ENCODE results near the gene NANOG. TPM values are rescaled to one million over a fixed set of nuclear protein-coding genes. Genes with fewer than 3 reads are reported as not detected.
"Not testable (repeated sequence)": the region's sequence is repeated elsewhere in the genome, so short reads cannot be mapped to it uniquely, and the experiment has no call there.

Gene NANOG
- polyA plus RNA-seq, result 0.10 TPM
- long read RNA-seq, donor 1, result 0 reads
- long read RNA-seq, donor 2, result 0 reads
- long read RNA-seq, donor 3, result 0 reads
- long read RNA-seq, donor 4, result 0 reads
- long read RNA-seq, donor 5, result 0 reads
- long read RNA-seq, donor 6, result 0 reads
- long read RNA-seq, donor 7, result 0 reads
- long read RNA-seq, donor 8, result 0 reads
- long read RNA-seq, donor 9, result 0 reads
- long read RNA-seq, donor 10, result 0 reads
- long read RNA-seq, donor 11, result 0 reads

DNA sequence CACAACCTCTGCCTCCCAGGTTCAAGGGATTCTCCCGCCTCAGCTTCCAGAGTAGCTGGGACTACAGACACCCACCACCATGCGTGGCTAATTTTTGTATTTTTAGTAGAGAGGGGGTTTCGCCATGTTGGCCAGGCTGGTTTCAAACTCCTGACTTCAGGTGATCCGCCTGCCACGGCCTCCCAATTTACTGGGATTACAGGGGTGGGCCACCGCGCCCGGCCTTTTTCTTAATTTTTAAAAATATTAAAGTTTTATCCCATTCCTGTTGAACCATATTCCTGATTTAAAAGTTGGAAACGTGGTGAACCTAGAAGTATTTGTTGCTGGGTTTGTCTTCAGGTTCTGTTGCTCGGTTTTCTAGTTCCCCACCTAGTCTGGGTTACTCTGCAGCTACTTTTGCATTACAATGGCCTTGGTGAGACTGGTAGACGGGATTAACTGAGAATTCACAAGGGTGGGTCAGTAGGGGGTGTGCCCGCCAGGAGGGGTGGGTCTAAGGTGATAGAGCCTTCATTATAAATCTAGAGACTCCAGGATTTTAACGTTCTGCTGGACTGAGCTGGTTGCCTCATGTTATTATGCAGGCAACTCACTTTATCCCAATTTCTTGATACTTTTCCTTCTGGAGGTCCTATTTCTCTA, at the start of gene NANOG:
TSS of gene NANOG (plus strand) at position 519 of the 645 bp plus-strand sequence. CDS start 213 bp downstream, outside the sequence.
- not testable (repeated sequence) for H3K4me3 ChIP-seq (ENCODE audit: low read length); H3K27ac ChIP-seq (ENCODE audit: low read length); H3K27me3 ChIP-seq (ENCODE audit: control insufficient read depth, insufficient read depth, low read length); H3K4me1 ChIP-seq (ENCODE audit: control insufficient read depth, insufficient read depth, low read length); DNase-seq; H3K36me3 ChIP-seq (ENCODE audit: control insufficient read depth, insufficient read depth, low read length); H3K9me3 ChIP-seq (ENCODE audit: control insufficient read depth, low read depth, low read length)
- no CpG with 5 or more reads among the region's 13 CpGs for WGBS (ENCODE audit: insufficient coverage, low lambda C conversion rate)

DNA sequence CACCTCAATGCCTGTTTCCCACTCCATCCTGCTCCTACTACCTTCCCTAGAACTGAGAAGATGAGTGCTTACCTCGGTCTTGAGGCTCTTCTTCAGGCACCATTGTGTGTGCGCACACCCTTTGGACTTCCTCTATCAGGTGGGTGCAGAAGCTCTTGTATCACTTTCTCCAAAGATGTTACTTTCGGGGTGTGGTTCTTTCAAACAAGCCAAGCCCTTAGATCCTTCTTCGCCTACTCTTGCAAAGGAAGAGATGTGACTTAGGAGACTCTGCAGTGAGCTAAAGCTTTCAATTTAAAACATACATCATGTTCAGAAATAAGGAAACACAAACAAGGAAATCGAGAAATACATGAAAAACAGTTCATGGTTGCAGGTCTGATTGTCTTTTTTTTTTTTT, 42.0 kb upstream of the NANOG start, which contains the start of gene CLEC4C:
TSS of gene CLEC4C (minus strand) at position 130 of the 400 bp plus-strand sequence. CDS start at position 103, 27 bp downstream.
- Histone ChIP-seq H3K27ac (ENCODE audit: low read length) (no peak within 1 kb of the TSS), H3K27me3 (ENCODE audit: control insufficient read depth, insufficient read depth, low read length) (no peaks in the 10 kb centered on the region), H3K4me1 (ENCODE audit: control insufficient read depth, insufficient read depth, low read length) (no peaks in the 10 kb centered on the region), H3K36me3 (ENCODE audit: control insufficient read depth, insufficient read depth, low read length) (no peaks in the 10 kb centered on the region), H3K4me3 (ENCODE audit: low read length) (no peak within 1 kb of the TSS), H3K9me3 (ENCODE audit: control insufficient read depth, low read depth, low read length) (no peaks in the 10 kb centered on the region)
- no peak for DNase-seq
- WGBS (ENCODE audit: insufficient coverage, low lambda C conversion rate), result no CpG with 5 or more reads among the region's 5 CpGs

DNA sequence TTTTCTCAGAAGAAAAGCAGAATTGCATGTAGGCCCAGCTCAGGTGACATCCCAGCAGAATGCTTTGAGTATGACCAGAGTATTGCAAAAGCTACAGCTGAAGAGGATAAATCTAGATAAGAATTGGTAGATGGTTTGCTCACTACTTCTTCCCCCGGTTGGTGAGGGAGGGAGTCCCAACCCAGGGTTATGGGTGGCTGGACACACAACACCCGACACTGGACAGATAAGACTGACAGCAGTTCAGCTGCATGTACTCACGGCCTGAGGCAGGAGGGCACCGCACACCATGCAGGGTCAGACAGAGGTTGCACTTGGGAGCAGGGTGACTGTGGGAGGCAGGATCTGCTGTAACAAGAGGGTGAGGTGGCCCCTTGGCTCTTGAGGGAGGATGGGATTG, 40.4 kb upstream of the NANOG start:
- Histone ChIP-seq H3K27ac (ENCODE audit: low read length) (no peak overlapping the region), H3K9me3 (ENCODE audit: control insufficient read depth, low read depth, low read length) (no peaks in the 10 kb centered on the region), H3K27me3 (ENCODE audit: control insufficient read depth, insufficient read depth, low read length) (no peaks in the 10 kb centered on the region), H3K36me3 (ENCODE audit: control insufficient read depth, insufficient read depth, low read length) (no peaks in the 10 kb centered on the region), H3K4me1 (ENCODE audit: control insufficient read depth, insufficient read depth, low read length) (no peaks in the 10 kb centered on the region), H3K4me3 (ENCODE audit: low read length) (no peak overlapping the region)
- no peak for DNase-seq
- no CpG with 5 or more reads among the region's 4 CpGs for WGBS (ENCODE audit: insufficient coverage, low lambda C conversion rate)

DNA sequence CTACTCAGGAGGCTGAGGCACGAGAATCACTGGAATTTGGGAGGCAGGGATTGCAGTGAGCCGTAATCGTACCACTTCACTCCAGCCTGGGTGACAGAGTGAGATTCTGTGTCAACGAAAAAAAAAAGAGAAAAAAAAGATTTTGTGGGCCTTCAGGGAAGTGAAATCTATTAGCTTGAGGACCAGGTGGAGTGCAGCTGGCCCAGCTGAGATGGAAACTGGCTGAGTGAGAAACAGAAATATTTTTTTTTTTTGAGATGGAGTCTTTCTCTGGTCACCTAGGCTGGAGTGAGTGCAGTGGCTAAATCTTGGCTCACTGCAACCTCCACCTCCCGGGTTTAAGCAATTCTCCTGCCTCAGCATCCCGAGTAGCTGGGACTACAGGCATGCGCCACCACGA, 39.8 kb upstream of the NANOG start:
- Histone ChIP-seq H3K27me3 (ENCODE audit: control insufficient read depth, insufficient read depth, low read length) (no peaks in the 10 kb centered on the region), H3K4me3 (ENCODE audit: low read length) (no peak overlapping the region), H3K36me3 (ENCODE audit: control insufficient read depth, insufficient read depth, low read length) (no peaks in the 10 kb centered on the region), H3K4me1 (ENCODE audit: control insufficient read depth, insufficient read depth, low read length) (no peaks in the 10 kb centered on the region), H3K9me3 (ENCODE audit: control insufficient read depth, low read depth, low read length) (no peaks in the 10 kb centered on the region), H3K27ac (ENCODE audit: low read length) (no peak overlapping the region)
- DNase-seq, result no peak
- 100% methylated on average over 2 of the region's 8 CpGs for WGBS (ENCODE audit: insufficient coverage, low lambda C conversion rate)

DNA sequence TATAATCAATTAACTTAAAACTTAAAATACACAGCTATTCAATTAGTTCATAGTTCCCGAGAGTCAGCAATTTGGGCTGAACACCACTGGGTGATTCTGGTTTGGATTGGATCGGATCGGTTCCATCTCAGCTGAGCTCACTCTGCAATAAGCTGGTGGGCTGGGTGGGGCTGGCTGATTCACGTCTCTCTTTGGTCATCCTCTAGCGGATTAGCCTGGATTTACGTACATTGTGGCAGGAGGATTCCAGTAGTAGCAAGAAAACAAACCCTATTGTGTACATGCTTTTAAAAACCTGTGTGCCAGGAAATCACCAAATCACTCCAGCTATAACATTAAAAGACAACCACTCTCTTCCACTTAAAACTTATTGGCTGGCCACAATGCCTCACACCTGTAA, 38.9 kb upstream of the NANOG start:
- Histone ChIP-seq H3K9me3 (ENCODE audit: control insufficient read depth, low read depth, low read length) (no peaks in the 10 kb centered on the region), H3K4me1 (ENCODE audit: control insufficient read depth, insufficient read depth, low read length) (no peaks in the 10 kb centered on the region), H3K27ac (ENCODE audit: low read length) (no peak overlapping the region), H3K36me3 (ENCODE audit: control insufficient read depth, insufficient read depth, low read length) (no peaks in the 10 kb centered on the region), H3K27me3 (ENCODE audit: control insufficient read depth, insufficient read depth, low read length) (no peaks in the 10 kb centered on the region), H3K4me3 (ENCODE audit: low read length) (no peak overlapping the region)
- DNase-seq, result no peak
- WGBS (ENCODE audit: insufficient coverage, low lambda C conversion rate), result no CpG with 5 or more reads among the region's 6 CpGs

DNA sequence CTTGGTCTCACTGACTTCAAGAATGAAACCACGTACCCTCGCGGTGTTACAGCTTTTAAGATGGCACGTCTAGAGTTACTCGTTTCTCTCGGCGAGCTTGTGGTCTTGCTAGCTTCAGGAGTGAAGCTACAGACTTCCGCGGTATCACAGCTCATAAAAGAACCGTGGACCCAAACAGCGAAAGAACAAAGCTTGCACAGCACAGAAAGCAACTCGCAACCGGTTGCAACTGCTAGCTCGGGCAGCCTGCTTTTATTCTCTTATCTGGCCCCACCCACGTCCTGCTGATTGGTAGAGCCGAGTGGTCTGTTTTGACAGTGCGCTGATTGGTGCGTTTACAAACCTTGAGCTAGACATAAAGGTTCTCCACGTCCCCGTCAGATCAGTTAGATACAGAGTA, 37.8 kb upstream of the NANOG start:
- Histone ChIP-seq H3K4me1 (ENCODE audit: control insufficient read depth, insufficient read depth, low read length) (no peaks in the 10 kb centered on the region), H3K27me3 (ENCODE audit: control insufficient read depth, insufficient read depth, low read length) (no peaks in the 10 kb centered on the region), H3K4me3 (ENCODE audit: low read length) (no peak overlapping the region), H3K27ac (ENCODE audit: low read length) (no peak overlapping the region), H3K36me3 (ENCODE audit: control insufficient read depth, insufficient read depth, low read length) (no peaks in the 10 kb centered on the region), H3K9me3 (ENCODE audit: control insufficient read depth, low read depth, low read length) (no peaks in the 10 kb centered on the region)
- DNase-seq, result no peak
- whole genome bisulfite sequencing (ENCODE audit: insufficient coverage, low lambda C conversion rate), result no CpG with 5 or more reads among the region's 20 CpGs

DNA sequence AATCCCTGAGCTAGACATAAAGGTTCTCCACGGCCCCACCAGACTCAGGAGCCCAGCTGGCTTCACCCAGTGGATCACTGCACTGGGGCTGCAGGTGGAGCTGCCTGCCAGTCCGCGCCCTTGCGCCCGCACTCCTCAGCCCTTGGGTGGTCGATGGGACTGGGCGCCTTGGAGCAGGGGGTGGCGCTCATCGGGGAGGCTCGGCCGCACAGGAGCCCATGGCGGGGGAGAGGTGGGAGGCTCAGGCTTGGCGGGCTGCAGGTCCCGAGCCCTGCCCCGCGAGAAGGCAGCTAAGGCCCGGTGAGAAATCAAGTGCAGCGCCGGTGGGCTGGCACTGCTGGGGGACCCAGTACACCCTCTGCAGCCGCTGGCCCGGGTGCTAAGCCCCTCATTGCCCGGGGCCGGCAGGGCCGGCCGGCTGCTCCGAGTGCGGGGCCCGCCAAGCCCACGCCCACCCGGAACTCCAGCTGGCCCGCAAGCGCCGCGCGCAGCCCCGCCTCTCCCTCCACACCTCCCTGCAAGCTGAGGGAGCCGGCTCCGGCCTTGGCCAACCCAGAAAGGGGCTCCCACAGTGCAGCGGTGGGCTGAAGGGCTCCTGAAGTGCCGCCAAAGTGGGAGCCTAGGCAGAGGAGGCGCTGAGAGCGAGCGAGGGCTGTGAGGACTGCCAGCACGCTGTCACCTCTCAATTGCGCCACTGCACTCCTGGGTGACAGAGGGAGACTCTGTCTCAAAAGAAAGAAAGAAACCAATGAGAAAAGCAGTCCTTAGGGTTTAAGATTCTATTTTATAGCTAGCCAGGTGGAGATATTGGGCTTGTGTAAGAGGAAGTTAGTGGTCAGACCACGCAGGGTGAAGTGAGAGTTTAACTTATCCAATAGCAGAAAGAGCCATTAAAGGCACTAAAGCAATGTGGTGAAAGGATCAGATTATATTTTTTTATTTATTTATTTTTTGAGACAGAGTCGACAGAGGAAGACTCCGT, 37.0 kb upstream of the NANOG start:
- H3K27ac ChIP-seq (ENCODE audit: low read length); H3K4me1 ChIP-seq (ENCODE audit: control insufficient read depth, insufficient read depth, low read length); H3K27me3 ChIP-seq (ENCODE audit: control insufficient read depth, insufficient read depth, low read length); H3K36me3 ChIP-seq (ENCODE audit: control insufficient read depth, insufficient read depth, low read length); H3K9me3 ChIP-seq (ENCODE audit: control insufficient read depth, low read depth, low read length); DNase-seq; H3K4me3 ChIP-seq (ENCODE audit: low read length): not testable (repeated sequence)
- 100% methylated on average over 2 of the region's 48 CpGs for WGBS (ENCODE audit: insufficient coverage, low lambda C conversion rate)

DNA sequence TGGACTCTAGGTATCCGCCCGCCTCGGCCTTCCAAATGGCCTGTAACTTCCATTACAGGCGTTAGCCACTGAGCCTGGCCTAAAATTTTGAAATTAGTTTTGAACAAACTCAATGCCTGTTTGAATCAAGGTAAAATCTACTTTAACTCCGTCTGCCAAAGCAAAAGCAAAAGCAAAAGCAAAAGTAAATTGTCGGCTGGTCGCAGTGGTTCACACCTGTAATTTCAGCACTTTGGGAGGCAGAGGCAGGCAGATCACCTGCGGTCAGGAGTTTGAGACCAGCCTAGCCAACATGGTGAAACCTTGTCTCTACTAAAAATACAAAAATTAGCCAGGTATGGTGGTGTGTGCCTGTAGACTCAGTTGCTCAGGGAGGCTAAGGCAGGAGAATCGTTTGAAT, 33.5 kb upstream of the NANOG start:
- not testable (repeated sequence) for H3K4me1 ChIP-seq (ENCODE audit: control insufficient read depth, insufficient read depth, low read length); H3K9me3 ChIP-seq (ENCODE audit: control insufficient read depth, low read depth, low read length); DNase-seq; H3K27me3 ChIP-seq (ENCODE audit: control insufficient read depth, insufficient read depth, low read length); H3K4me3 ChIP-seq (ENCODE audit: low read length); H3K36me3 ChIP-seq (ENCODE audit: control insufficient read depth, insufficient read depth, low read length); H3K27ac ChIP-seq (ENCODE audit: low read length)
- WGBS (ENCODE audit: insufficient coverage, low lambda C conversion rate), result 90% methylated on average over 3 of the region's 9 CpGs

DNA sequence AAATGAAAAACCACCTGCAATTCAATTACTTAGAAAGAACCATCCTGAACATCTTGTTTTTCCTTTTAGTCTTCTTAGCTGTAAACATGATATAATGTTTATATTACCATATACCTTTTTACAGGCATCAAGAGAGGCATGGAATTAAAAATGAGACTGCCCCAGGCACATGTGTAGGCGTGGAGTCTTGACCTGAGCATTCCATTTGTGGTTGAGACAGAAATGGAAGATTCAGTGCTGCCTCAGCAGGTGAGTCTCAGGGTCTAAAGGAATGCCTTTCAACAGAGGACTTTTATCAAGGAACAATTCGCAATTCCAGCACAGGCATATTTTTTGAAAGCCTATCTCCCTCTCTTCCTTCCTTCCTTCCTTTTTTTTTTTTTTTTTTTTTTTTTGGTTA, 32.2 kb upstream of the NANOG start:
- no peak overlapping the region for H3K4me3 ChIP-seq (ENCODE audit: low read length)
- no peaks in the 10 kb centered on the region for H3K27me3 ChIP-seq (ENCODE audit: control insufficient read depth, insufficient read depth, low read length)
- no peaks in the 10 kb centered on the region for H3K9me3 ChIP-seq (ENCODE audit: control insufficient read depth, low read depth, low read length)
- no peak for DNase-seq
- no peak overlapping the region for H3K27ac ChIP-seq (ENCODE audit: low read length)
- H3K4me1 ChIP-seq (ENCODE audit: control insufficient read depth, insufficient read depth, low read length), result no peaks in the 10 kb centered on the region
- 83% methylated on average over 1 of the region's 2 CpGs for WGBS (ENCODE audit: insufficient coverage, low lambda C conversion rate)
- H3K36me3 ChIP-seq (ENCODE audit: control insufficient read depth, insufficient read depth, low read length), result no peaks in the 10 kb centered on the region

DNA sequence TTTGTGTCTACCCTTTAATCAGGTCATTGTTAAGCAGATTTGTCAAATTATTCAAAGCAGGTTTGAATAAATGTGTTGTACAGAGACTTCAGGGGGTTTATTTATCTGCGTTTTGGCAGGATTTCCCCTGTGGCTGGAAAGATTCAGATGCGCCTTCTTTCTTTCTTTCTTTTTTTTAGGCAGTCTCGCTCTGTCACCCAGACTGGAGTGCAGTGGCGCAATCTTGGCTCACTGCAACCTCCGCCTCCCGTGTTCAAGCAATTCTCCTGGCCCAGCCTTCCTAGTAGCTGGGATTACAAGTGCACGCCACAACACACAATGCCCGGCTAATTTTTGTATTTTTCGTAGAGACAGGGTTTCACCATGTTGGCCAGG, 30.4 kb upstream of the NANOG start:
- 73% methylated on average over 2 of the region's 9 CpGs for WGBS (ENCODE audit: insufficient coverage, low lambda C conversion rate)
- Histone ChIP-seq H3K9me3 (ENCODE audit: control insufficient read depth, low read depth, low read length) (no peaks in the 10 kb centered on the region), H3K27ac (ENCODE audit: low read length) (no peak overlapping the region), H3K4me3 (ENCODE audit: low read length) (no peak overlapping the region), H3K27me3 (ENCODE audit: control insufficient read depth, insufficient read depth, low read length) (no peaks in the 10 kb centered on the region), H3K36me3 (ENCODE audit: control insufficient read depth, insufficient read depth, low read length) (no peaks in the 10 kb centered on the region), H3K4me1 (ENCODE audit: control insufficient read depth, insufficient read depth, low read length) (no peaks in the 10 kb centered on the region)
- no peak for DNase-seq
